Testis (tissue), 2 donors: ENCODE data around the gene CSNK2A2.

Experiments used
- CTCF ChIP-seq, 3 experiments: fragments of 450-650 bp in 2 of 3; fragments of 200-600 bp in 1 of 3; sonication (generic) in 1 of 3; IDR thresholded peaks; one replicate each; pipeline ENCODE4 v1.5.1; 2016 to 2019; ENCODE audit warnings: antibody characterized with exemption in 3 of 3, mild to moderate bottlenecking in 2 of 3, moderate library complexity in 1 of 3
- POLR2A ChIP-seq: fragments of 450-650 bp; IDR thresholded peaks from one replicate; pipeline ENCODE4 v1.6.1; 2017; ENCODE audit warnings: antibody characterized with exemption, mild to moderate bottlenecking, moderate library complexity

- TF ChIP-seq CTCF (IDR thresholded peaks at IDR 0.05) (no peak), POLR2A (no peak)
Measured at GRCh38 chr16:58137581-58137980, 60.3 kb downstream of the CSNK2A2 start.
